Activated naive CD8-positive, alpha-beta T cell treated with anti-CD3 and anti-CD28 coated beads, Interleukin-2, amount 50 U/mL, for 24 hours (primary cell): ENCODE data around the gene SHMT2.

ENCODE experiments used
- ATAC-seq: fragments of 150-1000 bp; cut with Tn5 transposase; one replicate; pipeline ENCODE4 v1.10.0; 2021
- DNase-seq: peaks from one replicate; pipeline ENCODE4 v3.0.0; 2021
- H3K27ac Mint-ChIP-seq: one replicate; pipeline ENCODE4 v1.8.0; 2021; ENCODE audit warnings: mild to moderate bottlenecking, mixed read lengths
- H3K27me3 Mint-ChIP-seq: one replicate; pipeline ENCODE4 v1.8.0; 2021; ENCODE audit warnings: mixed read lengths
- H3K36me3 Mint-ChIP-seq: one replicate; pipeline ENCODE4 v1.8.0; 2021; ENCODE audit warnings: low read depth, mixed read lengths
- H3K4me1 Mint-ChIP-seq: one replicate; pipeline ENCODE4 v1.8.0; 2021; ENCODE audit warnings: mixed read lengths
- H3K4me3 Mint-ChIP-seq: one replicate; pipeline ENCODE4 v1.8.0; 2021; ENCODE audit warnings: mild to moderate bottlenecking, moderate library complexity, mixed read lengths
- H3K9me3 Mint-ChIP-seq: one replicate; pipeline ENCODE4 v1.8.0; 2021; ENCODE audit warnings: mixed read lengths

Gene SHMT2

GRCh38 chr12:57215668-57216013 lies 13.9 kb upstream of the SHMT2 start:
- peaks cover 33% of the 10 kb centered on the region for H3K4me1 Mint-ChIP-seq
- ATAC-seq (no peak), DNase-seq (peak; percentile 37)
- peaks cover 59% of the 10 kb centered on the region for H3K27me3 Mint-ChIP-seq
- no peaks in the 10 kb centered on the region for H3K36me3 Mint-ChIP-seq
- H3K4me3 Mint-ChIP-seq: peak overlapping the region; percentile 32
- no peak overlapping the region for H3K27ac Mint-ChIP-seq
- H3K9me3 Mint-ChIP-seq: no peaks in the 10 kb centered on the region

- H3K4me1 Mint-ChIP-seq: peaks cover 38% of the 10 kb centered on the region
Observed at GRCh38 chr12:57216014-57216911, 13.2 kb upstream of the SHMT2 start, which contains the start of gene NXPH4. Gene NXPH4, plus strand, starts transcription at chr12:57216794. Its CDS starts 176 bp downstream, at chr12:57216970.

GRCh38 chr12:57216921-57217879 lies 12.3 kb upstream of the SHMT2 start:
- Mint-ChIP-seq H3K4me1 (peaks cover 45% of the 10 kb centered on the region), H3K36me3 (no peaks in the 10 kb centered on the region), H3K4me3 (peak overlapping the region; percentile 74), H3K27me3 (peaks cover 74% of the 10 kb centered on the region), H3K9me3 (no peaks in the 10 kb centered on the region), H3K27ac (no peak overlapping the region)
- DNase-seq (no peak), ATAC-seq (no peak)

More at GRCh38 chr12:57216014-57216911, 13.2 kb upstream of the SHMT2 start, which contains the start of gene NXPH4:
- Mint-ChIP-seq H3K4me3 (peak within 1 kb of the TSS; percentile 74), H3K9me3 (no peaks in the 10 kb centered on the region), H3K36me3 (no peaks in the 10 kb centered on the region), H3K27me3 (peaks cover 65% of the 10 kb centered on the region), H3K27ac (no peak within 1 kb of the TSS)
- ATAC-seq (peak; percentile 6), DNase-seq (peak; percentile 60)

DNA sequence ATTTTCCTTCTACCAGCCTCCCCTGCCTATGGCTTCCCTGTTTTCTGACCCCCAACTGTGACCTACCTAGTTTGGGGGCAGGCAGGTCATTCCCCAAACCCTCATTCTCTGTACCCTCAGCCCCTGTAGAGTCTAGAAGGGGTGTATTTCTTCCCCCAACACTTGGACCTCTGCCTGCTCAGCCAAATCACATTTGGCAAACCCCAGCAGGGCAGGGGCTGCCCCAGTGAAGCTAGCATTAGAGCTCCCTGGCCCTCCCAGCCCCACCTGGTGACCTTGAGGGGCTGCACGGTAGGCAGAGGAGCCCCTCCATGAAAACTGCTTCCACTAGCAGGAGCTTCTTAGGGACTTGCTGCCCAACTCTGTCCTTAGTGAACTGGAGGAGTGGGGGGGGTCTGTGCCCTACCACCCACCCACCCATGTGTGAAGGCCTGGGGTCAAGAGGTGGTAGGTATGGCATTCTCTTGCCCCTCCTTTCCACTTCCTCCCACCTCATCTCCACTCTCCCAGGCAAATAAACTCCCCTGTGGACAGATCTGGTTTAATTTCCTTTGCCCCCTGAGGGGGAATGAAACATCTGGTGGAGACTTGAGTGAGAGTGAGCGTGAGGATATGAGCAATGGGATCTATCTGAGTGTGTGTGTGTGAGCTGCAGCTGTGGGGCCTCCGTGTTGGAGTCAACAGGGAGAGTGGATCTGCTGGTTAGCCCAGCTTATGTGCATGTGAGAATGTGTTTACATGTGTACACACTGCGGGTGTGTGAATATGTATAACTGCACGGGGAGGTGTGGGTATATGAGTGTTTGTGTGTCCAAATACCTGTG lies 11.3 kb upstream of the SHMT2 start:
- ATAC-seq: no peak
- DNase-seq: no peak
- no peak overlapping the region for H3K27ac Mint-ChIP-seq
- no peak overlapping the region for H3K4me3 Mint-ChIP-seq
- H3K27me3 Mint-ChIP-seq: peaks cover 84% of the 10 kb centered on the region
- no peaks in the 10 kb centered on the region for H3K9me3 Mint-ChIP-seq
- H3K4me1 Mint-ChIP-seq: peaks cover 51% of the 10 kb centered on the region
- no peaks in the 10 kb centered on the region for H3K36me3 Mint-ChIP-seq

GRCh38 chr12:57219205-57219992 lies 10.1 kb upstream of the SHMT2 start:
- Mint-ChIP-seq H3K9me3 (no peaks in the 10 kb centered on the region), H3K27me3 (peaks cover 83% of the 10 kb centered on the region), H3K4me1 (peaks cover 46% of the 10 kb centered on the region), H3K4me3 (no peak overlapping the region), H3K27ac (no peak overlapping the region), H3K36me3 (no peaks in the 10 kb centered on the region)
- DNase-seq (no peak), ATAC-seq (no peak)

DNA sequence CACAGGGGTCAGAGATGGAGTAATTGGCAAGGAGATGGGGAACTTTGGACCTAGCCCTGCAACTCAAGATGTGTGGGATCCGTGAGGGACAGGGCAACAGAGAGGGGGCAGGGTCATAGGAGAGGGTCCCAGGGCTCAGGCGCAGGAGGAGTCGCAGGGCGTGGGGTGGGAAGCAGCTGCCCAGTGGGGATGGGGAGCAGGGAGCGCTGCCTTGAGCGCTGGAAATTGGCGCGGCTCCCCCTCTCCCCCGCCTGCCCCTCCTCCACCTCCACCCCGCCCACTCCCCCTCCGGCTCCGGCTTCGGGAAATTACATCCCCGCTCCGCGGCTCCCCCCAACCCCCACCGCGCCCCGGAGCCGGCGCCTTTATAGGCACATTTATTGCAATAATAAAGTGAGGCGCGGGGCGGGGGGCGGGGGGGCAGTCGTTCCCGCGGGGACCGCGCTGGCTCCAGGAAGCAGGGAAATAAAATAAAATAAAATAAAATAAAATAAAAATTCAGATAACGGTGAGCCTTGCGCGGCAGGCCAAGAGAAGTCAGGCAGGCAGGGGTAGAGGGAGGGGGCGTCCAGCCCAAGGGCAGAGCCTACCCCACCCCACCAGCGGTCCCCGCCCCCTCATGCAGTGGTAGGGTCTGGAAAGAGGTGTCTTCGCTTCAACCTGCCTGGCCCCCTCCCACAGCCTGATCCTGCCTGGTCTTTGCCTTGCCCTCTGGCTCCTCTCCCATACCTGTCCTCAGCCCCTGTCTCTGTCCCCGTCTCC lies 9.3 kb upstream of the SHMT2 start:
- H3K36me3 Mint-ChIP-seq: no peaks in the 10 kb centered on the region
- DNase-seq (no peak), ATAC-seq (no peak)
- no peak overlapping the region for H3K4me3 Mint-ChIP-seq
- H3K4me1 Mint-ChIP-seq: peaks cover 47% of the 10 kb centered on the region
- H3K9me3 Mint-ChIP-seq: no peaks in the 10 kb centered on the region
- peaks cover 83% of the 10 kb centered on the region for H3K27me3 Mint-ChIP-seq
- H3K27ac Mint-ChIP-seq: no peak overlapping the region

DNA sequence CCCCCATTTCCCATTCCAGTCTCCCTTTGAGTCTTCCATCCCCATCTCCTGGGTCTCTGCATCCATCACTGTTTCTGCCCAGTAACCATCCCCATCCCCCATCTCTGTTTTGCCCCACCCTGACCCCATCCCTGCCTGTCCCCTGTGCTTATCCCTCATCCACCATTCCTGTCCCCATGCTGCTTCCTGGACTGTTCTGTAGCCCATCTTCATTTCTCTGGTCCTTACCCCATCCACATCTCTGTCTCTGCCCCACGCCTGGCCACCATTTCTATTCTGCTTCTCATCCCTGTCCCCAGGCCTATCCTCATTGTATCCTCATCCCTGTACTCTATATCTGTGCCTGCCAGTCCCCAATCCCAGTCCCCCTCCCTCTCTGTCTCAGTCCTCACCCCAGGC lies 8.7 kb upstream of the SHMT2 start:
- ATAC-seq: no peak
- Mint-ChIP-seq H3K27me3 (peaks cover 82% of the 10 kb centered on the region), H3K27ac (no peak overlapping the region), H3K4me1 (peaks cover 46% of the 10 kb centered on the region), H3K9me3 (no peaks in the 10 kb centered on the region), H3K4me3 (no peak overlapping the region), H3K36me3 (no peaks in the 10 kb centered on the region)
- no peak for DNase-seq

- no peak for ATAC-seq
- no peak for DNase-seq
- Mint-ChIP-seq H3K9me3 (no peaks in the 10 kb centered on the region), H3K4me1 (peaks cover 49% of the 10 kb centered on the region), H3K36me3 (no peaks in the 10 kb centered on the region), H3K27me3 (peaks cover 83% of the 10 kb centered on the region), H3K27ac (no peak overlapping the region), H3K4me3 (no peak overlapping the region)
Observed at GRCh38 chr12:57221169-57221917, 8.2 kb upstream of the SHMT2 start.

- Mint-ChIP-seq H3K4me1 (peaks cover 54% of the 10 kb centered on the region), H3K9me3 (no peaks in the 10 kb centered on the region), H3K36me3 (no peaks in the 10 kb centered on the region), H3K27me3 (peaks cover 87% of the 10 kb centered on the region), H3K4me3 (peak overlapping the region; percentile 5), H3K27ac (peak overlapping the region; percentile 3)
- no peak for DNase-seq
- no peak for ATAC-seq
Observed at GRCh38 chr12:57222286-57223190, 7.0 kb upstream of the SHMT2 start.

DNA sequence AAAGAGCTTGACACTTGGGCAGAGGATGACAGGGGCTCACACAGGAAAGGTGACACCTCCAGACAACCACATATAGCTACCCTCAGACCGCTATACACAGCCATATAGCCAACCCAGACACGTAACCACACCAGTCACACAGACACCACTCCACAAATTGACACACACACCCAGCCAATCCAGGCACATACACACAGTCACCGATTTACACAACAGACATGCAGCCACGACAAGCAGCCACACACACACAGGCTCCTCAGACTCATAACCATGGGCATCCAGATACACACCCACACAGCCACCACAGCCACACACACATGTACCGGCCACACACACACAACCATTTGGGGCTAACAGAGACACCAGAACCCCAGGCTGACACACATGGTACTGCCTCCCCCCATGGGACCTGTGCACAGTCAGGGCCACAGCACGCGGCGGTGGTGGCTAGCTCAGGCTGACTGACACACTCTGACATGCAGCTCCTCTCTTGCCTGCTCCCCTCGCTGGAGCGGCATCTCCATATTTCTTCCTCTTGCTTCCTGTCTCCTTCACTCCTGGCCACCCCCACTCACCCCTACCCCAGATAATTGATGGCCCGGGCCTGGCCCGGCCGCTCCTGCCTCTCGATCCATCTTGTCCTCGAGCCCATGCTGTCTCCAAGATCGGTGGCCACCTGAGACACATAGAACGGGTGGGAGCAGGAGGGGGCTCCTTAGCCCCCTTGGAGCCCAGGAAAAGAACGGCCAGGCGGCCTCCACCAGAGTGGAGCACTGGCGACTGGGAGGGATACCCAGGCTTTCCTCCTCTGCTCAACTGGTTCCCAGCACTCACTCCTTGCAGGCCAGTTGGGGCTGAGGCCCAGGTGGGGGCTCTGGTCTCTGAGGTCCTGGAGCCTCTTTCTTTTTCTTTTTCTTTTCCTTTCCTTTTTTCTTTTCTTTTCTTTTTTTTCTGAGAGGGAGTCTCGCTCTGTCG lies 6.0 kb upstream of the SHMT2 start:
- Mint-ChIP-seq H3K4me3 (peak overlapping the region; percentile 5), H3K27ac (peak overlapping the region; percentile 3), H3K27me3 (peaks cover 81% of the 10 kb centered on the region), H3K9me3 (no peaks in the 10 kb centered on the region), H3K36me3 (no peaks in the 10 kb centered on the region), H3K4me1 (peaks cover 54% of the 10 kb centered on the region)
- DNase-seq: no peak
- peak; percentile 69 for ATAC-seq
